ENCODE measurements around the gene CFD. TPM values are rescaled to one million over a fixed set of nuclear protein-coding genes. Genes with fewer than 3 reads are reported as not detected.

Gene CFD
- total and polyA plus RNA-seq, 4 donors, result 4.5 to 20.2 (median 13.6) TPM

DNA sequence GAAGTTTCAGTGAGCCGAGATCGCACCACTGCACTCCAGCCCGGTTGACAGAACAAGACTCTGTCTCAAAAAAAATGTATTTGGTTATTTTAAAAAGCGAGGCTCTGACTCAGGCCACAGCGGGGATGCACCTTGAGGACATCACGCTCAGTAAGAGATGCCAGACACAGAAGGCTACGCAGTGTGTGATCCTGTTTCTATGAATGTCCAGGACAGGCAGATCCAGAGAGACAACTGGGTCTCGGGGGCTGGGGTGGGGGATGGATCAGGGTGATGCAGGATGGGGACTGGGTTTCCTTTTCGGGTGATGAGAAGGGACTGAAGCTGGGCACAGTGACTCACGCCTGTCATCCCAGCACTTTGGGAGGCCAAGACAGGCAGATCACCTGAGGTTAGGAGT lies 28.1 kb downstream of the CFD start:
- TF ChIP-seq FOXA2 (IDR thresholded peaks at IDR 0.05) (no peak), GABPA (IDR thresholded peaks at IDR 0.05 in 1 of 2, conservative IDR thresholded peaks at IDR 0.05 in 1 of 2) (no peak), HNF4A (conservative IDR thresholded peaks at IDR 0.05) (no peak), EGR1 (IDR thresholded peaks at IDR 0.05; ENCODE audit: low read depth in 2 of 2) (no peak), YY1 (IDR thresholded peaks at IDR 0.05) (no peak), NR2F2 (IDR thresholded peaks at IDR 0.05) (no peak), RXRA (IDR thresholded peaks at IDR 0.05) (no peak), CTCF (IDR thresholded peaks at IDR 0.05; ENCODE audit: low read depth, low read length, missing input control) (no peak), JUND (IDR thresholded peaks at IDR 0.05) (no peak), HNF4G (IDR thresholded peaks at IDR 0.05) (no peak), TAF1 (conservative IDR thresholded peaks at IDR 0.05) (no peak), SP1 (IDR thresholded peaks at IDR 0.05) (no peak)
- TF ChIP-seq, protein P1, sequence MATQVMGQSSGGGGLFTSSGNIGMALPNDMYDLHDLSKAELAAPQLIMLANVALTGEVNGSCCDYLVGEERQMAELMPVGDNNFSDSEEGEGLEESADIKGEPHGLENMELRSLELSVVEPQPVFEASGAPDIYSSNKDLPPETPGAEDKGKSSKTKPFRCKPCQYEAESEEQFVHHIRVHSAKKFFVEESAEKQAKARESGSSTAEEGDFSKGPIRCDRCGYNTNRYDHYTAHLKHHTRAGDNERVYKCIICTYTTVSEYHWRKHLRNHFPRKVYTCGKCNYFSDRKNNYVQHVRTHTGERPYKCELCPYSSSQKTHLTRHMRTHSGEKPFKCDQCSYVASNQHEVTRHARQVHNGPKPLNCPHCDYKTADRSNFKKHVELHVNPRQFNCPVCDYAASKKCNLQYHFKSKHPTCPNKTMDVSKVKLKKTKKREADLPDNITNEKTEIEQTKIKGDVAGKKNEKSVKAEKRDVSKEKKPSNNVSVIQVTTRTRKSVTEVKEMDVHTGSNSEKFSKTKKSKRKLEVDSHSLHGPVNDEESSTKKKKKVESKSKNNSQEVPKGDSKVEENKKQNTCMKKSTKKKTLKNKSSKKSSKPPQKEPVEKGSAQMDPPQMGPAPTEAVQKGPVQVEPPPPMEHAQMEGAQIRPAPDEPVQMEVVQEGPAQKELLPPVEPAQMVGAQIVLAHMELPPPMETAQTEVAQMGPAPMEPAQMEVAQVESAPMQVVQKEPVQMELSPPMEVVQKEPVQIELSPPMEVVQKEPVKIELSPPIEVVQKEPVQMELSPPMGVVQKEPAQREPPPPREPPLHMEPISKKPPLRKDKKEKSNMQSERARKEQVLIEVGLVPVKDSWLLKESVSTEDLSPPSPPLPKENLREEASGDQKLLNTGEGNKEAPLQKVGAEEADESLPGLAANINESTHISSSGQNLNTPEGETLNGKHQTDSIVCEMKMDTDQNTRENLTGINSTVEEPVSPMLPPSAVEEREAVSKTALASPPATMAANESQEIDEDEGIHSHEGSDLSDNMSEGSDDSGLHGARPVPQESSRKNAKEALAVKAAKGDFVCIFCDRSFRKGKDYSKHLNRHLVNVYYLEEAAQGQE (IDR thresholded peaks at IDR 0.05), result no peak
- TF ChIP-seq, protein P2, sequence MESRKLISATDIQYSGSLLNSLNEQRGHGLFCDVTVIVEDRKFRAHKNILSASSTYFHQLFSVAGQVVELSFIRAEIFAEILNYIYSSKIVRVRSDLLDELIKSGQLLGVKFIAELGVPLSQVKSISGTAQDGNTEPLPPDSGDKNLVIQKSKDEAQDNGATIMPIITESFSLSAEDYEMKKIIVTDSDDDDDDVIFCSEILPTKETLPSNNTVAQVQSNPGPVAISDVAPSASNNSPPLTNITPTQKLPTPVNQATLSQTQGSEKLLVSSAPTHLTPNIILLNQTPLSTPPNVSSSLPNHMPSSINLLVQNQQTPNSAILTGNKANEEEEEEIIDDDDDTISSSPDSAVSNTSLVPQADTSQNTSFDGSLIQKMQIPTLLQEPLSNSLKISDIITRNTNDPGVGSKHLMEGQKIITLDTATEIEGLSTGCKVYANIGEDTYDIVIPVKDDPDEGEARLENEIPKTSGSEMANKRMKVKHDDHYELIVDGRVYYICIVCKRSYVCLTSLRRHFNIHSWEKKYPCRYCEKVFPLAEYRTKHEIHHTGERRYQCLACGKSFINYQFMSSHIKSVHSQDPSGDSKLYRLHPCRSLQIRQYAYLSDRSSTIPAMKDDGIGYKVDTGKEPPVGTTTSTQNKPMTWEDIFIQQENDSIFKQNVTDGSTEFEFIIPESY (IDR thresholded peaks at IDR 0.05), result no peak
- TF ChIP-seq, protein P3, sequence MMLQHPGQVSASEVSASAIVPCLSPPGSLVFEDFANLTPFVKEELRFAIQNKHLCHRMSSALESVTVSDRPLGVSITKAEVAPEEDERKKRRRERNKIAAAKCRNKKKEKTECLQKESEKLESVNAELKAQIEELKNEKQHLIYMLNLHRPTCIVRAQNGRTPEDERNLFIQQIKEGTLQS (IDR thresholded peaks at IDR 0.05), result no peak
- TF ChIP-seq, protein P4, sequence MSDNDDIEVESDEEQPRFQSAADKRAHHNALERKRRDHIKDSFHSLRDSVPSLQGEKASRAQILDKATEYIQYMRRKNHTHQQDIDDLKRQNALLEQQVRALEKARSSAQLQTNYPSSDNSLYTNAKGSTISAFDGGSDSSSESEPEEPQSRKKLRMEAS (IDR thresholded peaks at IDR 0.05), result no peak
- no peak overlapping the region for H3K27ac ChIP-seq (ENCODE audit: low read depth in 1 of 2, low read length in 2 of 2)

More for the DNA sequence above, 28.1 kb downstream of the CFD start:
- 96% methylated on average over 10 of the region's 10 CpGs for WGBS
- peaks cover 0 to 55% (median 21%) of the 10 kb centered on the region in 4 donors for H3K36me3 ChIP-seq (ENCODE audit: control insufficient read depth in 4 of 4, insufficient read depth in 3 of 4, low read depth in 1 of 4, low read length in 3 of 4)
- H3K9me3 ChIP-seq (ENCODE audit: control insufficient read depth in 4 of 4, low read length in 3 of 4), result no peaks in the 10 kb centered on the region
- no peaks in the 10 kb centered on the region for H3K27me3 ChIP-seq (ENCODE audit: control insufficient read depth in 4 of 4, insufficient read depth in 4 of 4, low read length in 3 of 4)
- DNase-seq (ENCODE audit: low spot score), result no peak
- no peak overlapping the region for H3K9ac ChIP-seq (ENCODE audit: low read depth in 1 of 2, low read length in 2 of 2)
- H3K4me3 ChIP-seq (ENCODE audit: low read depth in 1 of 3, low read length in 3 of 3), result no peak overlapping the region
- peaks cover 0 to 7% (median 4%) of the 10 kb centered on the region in 4 donors for H3K4me1 ChIP-seq (ENCODE audit: control insufficient read depth in 4 of 4, insufficient read depth in 4 of 4, low read length in 3 of 4)
